Upper lobe of left lung (tissue), 6 donors: Measurements from ENCODE around the gene AGAP1. TPM values are rescaled to one million over a fixed set of nuclear protein-coding genes. Genes with fewer than 3 reads are reported as not detected.

Source experiments
- ATAC-seq, 2 donors: fragments of 200-7000 bp; cut with Tn5 transposase; one replicate each; pipeline ENCODE4 v1.9.1; 2022; ENCODE audit warnings: mild to moderate bottlenecking in 2 of 2, moderate library complexity in 2 of 2; ENCODE audit not compliant: low FRiP score in 2 of 2
- DNase-seq, 2 donors: peaks; one replicate each; pipeline ENCODE4 v3.0.0-alpha.2; 2019 to 2020
- H3K27ac ChIP-seq, 4 donors: fragments of 200-600 bp; sonication (generic); one replicate each; pipeline ENCODE4 v1.5.1; 2016 to 2019
- H3K27me3 ChIP-seq, 4 donors: fragments of 200-600 bp; sonication (generic); one replicate each; pipeline ENCODE4 v1.5.1; 2017 to 2019
- H3K36me3 ChIP-seq, 4 donors: fragments of 200-600 bp; sonication (generic); one replicate each; pipeline ENCODE4 v1.5.1; 2016 to 2019
- H3K4me1 ChIP-seq, 4 donors: fragments of 200-600 bp; sonication (generic); one replicate each; pipeline ENCODE4 v1.5.1; 2018 to 2019
- H3K4me3 ChIP-seq, 4 donors: fragments of 200-600 bp; sonication (generic); one replicate each; pipeline ENCODE4 v1.5.1; 2017 to 2019; ENCODE audit warnings: mild to moderate bottlenecking in 2 of 4, moderate library complexity in 1 of 4
- H3K9me3 ChIP-seq, 4 donors: fragments of 200-600 bp; sonication (generic); one replicate each; pipeline ENCODE4 v1.5.1; 2018 to 2019
- CTCF ChIP-seq, 6 experiments: fragments of 450-650 bp in 4 of 6; fragments of 200-600 bp in 2 of 6; sonication (generic) in 2 of 6; IDR thresholded peaks; one replicate each; pipeline ENCODE4 v1.5.1; 2016 to 2019; ENCODE audit warnings: antibody characterized with exemption in 6 of 6
- EP300 ChIP-seq, 4 donors: sonication (generic); formaldehyde crosslinking; IDR thresholded peaks; one replicate each; pipeline ENCODE4 v1.5.1; 2017; ENCODE audit warnings: antibody characterized with exemption in 4 of 4, control low read depth in 2 of 4
- POLR2A ChIP-seq, 4 donors: fragments of 450-650 bp; IDR thresholded peaks; one replicate each; pipeline ENCODE4 v1.5.1; 2016 to 2017; ENCODE audit warnings: antibody characterized with exemption in 4 of 4, mild to moderate bottlenecking in 2 of 4
- POLR2AphosphoS5 ChIP-seq, 2 donors: sonication (generic); formaldehyde crosslinking; IDR thresholded peaks; one replicate each; pipeline ENCODE4 v1.5.1; 2017; ENCODE audit warnings: antibody characterized with exemption in 2 of 2
- WGBS, 2 donors: methylation state at CpG; one replicate each; pipeline ENCODE4 v1.1.5; 2017 to 2018; 5-methylcytosine and 5-hydroxymethylcytosine counted together
- total RNA-seq, 6 donors: library from RNA; depleted of rRNA in 4 of 6; stranded (reverse); fragments of >200 nt in 4 of 6; gene quantifications; one replicate each; pipeline versions ENCODE4 v1.1.0 to v1.2.1, GENCODE V29; 2016 to 2021
- donor health status: DM: no; HTN: no; CAD: no; lungs with moderate emphysema.
- donor health status: DM: no; HTN: yes; CAD: no; lungs with severe emphysema.

AGAP1 gene
- total RNA-seq, 6 donors from 2014 or later: 25.5 to 45.1 (median 30.7) TPM

- no peaks in the 10 kb centered on the region for H3K9me3 ChIP-seq
- no peak for ATAC-seq
- DNase-seq: no peak
- no peaks in the 10 kb centered on the region for H3K27me3 ChIP-seq
- H3K4me1 ChIP-seq: peaks cover 14 to 31% (median 20%) of the 10 kb centered on the region in 4 donors
- TF ChIP-seq POLR2AphosphoS5 (IDR thresholded peaks at IDR 0.05): no peak
- TF ChIP-seq EP300 (IDR thresholded peaks at IDR 0.05): no peak
- TF ChIP-seq POLR2A (IDR thresholded peaks at IDR 0.05): no peak
- TF ChIP-seq CTCF (IDR thresholded peaks at IDR 0.05): no peak
- no peak overlapping the region for H3K4me3 ChIP-seq
- WGBS, 2 donors: 94 to 97% methylated on average over 6 of the region's 6 CpGs
- no peaks in the 10 kb centered on the region for H3K36me3 ChIP-seq
- H3K27ac ChIP-seq: no peak overlapping the region
Measured at GRCh38 chr2:235516257-235516656, 22.4 kb downstream of the AGAP1 start.

GRCh38 chr2:235518322-235519090 lies 24.7 kb downstream of the AGAP1 start:
- WGBS, 2 donors: 60 to 68% methylated on average over 11 of the region's 11 CpGs
- Histone ChIP-seq H3K9me3 (no peaks in the 10 kb centered on the region), H3K27me3 (no peaks in the 10 kb centered on the region), H3K4me1 (peaks cover 22 to 42% (median 26%) of the 10 kb centered on the region in 4 donors), H3K36me3 (no peaks in the 10 kb centered on the region), H3K4me3 (no peak overlapping the region), H3K27ac (peak overlapping the region in 2 of 4 donors; percentile 27 to 40)
- peak in 1 of 2 donors; percentile 40 for TF ChIP-seq POLR2AphosphoS5 (IDR thresholded peaks at IDR 0.05)
- no peak for TF ChIP-seq EP300 (IDR thresholded peaks at IDR 0.05)
- no peak for ATAC-seq
- peak in 1 of 2 donors; percentile 31 for DNase-seq

GRCh38 chr2:235520787-235521186 lies 26.9 kb downstream of the AGAP1 start:
- 63 to 71% methylated on average over 6 of the region's 6 CpGs for WGBS, 2 donors
- H3K27me3 ChIP-seq: no peaks in the 10 kb centered on the region
- DNase-seq (no peak), ATAC-seq (no peak)
- H3K4me3 ChIP-seq: no peak overlapping the region
- no peak for TF ChIP-seq CTCF (IDR thresholded peaks at IDR 0.05)
- no peak for TF ChIP-seq POLR2AphosphoS5 (IDR thresholded peaks at IDR 0.05)
- TF ChIP-seq POLR2A (IDR thresholded peaks at IDR 0.05): no peak
- peak in 1 of 4 donors; percentile 70 for TF ChIP-seq EP300 (IDR thresholded peaks at IDR 0.05)
- H3K27ac ChIP-seq: peak overlapping the region in 2 of 4 donors; percentile 1 to 38
- H3K4me1 ChIP-seq: peaks cover 23 to 35% (median 29%) of the 10 kb centered on the region in 4 donors
- no peaks in the 10 kb centered on the region for H3K36me3 ChIP-seq
- H3K9me3 ChIP-seq: no peaks in the 10 kb centered on the region

GRCh38 chr2:235521844-235522243 lies 28.0 kb downstream of the AGAP1 start:
- ATAC-seq (no peak), DNase-seq (peak in 1 of 2 donors; percentile 45)
- TF ChIP-seq EP300 (IDR thresholded peaks at IDR 0.05) (peak in 2 of 4 donors; percentile 16 to 66), POLR2A (IDR thresholded peaks at IDR 0.05) (no peak), CTCF (IDR thresholded peaks at IDR 0.05) (no peak), POLR2AphosphoS5 (IDR thresholded peaks at IDR 0.05) (peak; percentile 20 to 69)
- WGBS, 2 donors: 28 to 48% methylated on average over 6 of the region's 6 CpGs
- H3K4me1 ChIP-seq: peaks cover 23 to 35% (median 30%) of the 10 kb centered on the region in 4 donors
- no peaks in the 10 kb centered on the region for H3K9me3 ChIP-seq
- no peak overlapping the region for H3K4me3 ChIP-seq
- H3K36me3 ChIP-seq: no peaks in the 10 kb centered on the region
- H3K27ac ChIP-seq: peak overlapping the region in 3 of 4 donors; percentile 51 to 70 (median 61)
- no peaks in the 10 kb centered on the region for H3K27me3 ChIP-seq

- DNase-seq (no peak), ATAC-seq (no peak)
- Histone ChIP-seq H3K4me3 (no peak overlapping the region), H3K36me3 (no peaks in the 10 kb centered on the region), H3K27ac (peak overlapping the region in 2 of 4 donors; percentile 51 to 70), H3K27me3 (no peaks in the 10 kb centered on the region), H3K9me3 (no peaks in the 10 kb centered on the region), H3K4me1 (peaks cover 21 to 31% (median 31%) of the 10 kb centered on the region in 4 donors)
- whole genome bisulfite sequencing, 2 donors: 80 to 86% methylated on average over 5 of the region's 5 CpGs
- no peak for TF ChIP-seq CTCF (IDR thresholded peaks at IDR 0.05)
- no peak for TF ChIP-seq EP300 (IDR thresholded peaks at IDR 0.05)
- TF ChIP-seq POLR2AphosphoS5 (IDR thresholded peaks at IDR 0.05): no peak
- TF ChIP-seq POLR2A (IDR thresholded peaks at IDR 0.05): no peak
Measured at GRCh38 chr2:235523021-235523420, 29.2 kb downstream of the AGAP1 start.
